BLaER1 (cell line): ENCODE data around the gene COMTD1.

Experiments
- H3K27ac ChIP-seq: shearing (Covaris generic); formaldehyde crosslinking; 2 replicates; pipeline ENCODE4 v1.8.1; 2022
- H3K27me3 ChIP-seq: shearing (Covaris generic); formaldehyde crosslinking; 2 replicates; pipeline ENCODE4 v1.8.1; 2022
- H3K36me3 ChIP-seq: shearing (Covaris generic); formaldehyde crosslinking; 2 replicates; pipeline ENCODE4 v1.8.1; 2022
- H3K4me1 ChIP-seq: shearing (Covaris generic); formaldehyde crosslinking; 2 replicates; pipeline ENCODE4 v1.8.1; 2022
- H3K4me2 ChIP-seq: shearing (Covaris generic); formaldehyde crosslinking; 2 replicates; pipeline ENCODE4 v1.8.1; 2022
- H3K4me3 ChIP-seq: shearing (Covaris generic); formaldehyde crosslinking; 2 replicates; pipeline ENCODE4 v1.8.1; 2022
- H3K9ac ChIP-seq: shearing (Covaris generic); formaldehyde crosslinking; 2 replicates; pipeline ENCODE4 v1.8.1; 2022
- H3K9me3 ChIP-seq: shearing (Covaris generic); formaldehyde crosslinking; 2 replicates; pipeline ENCODE4 v1.8.1; 2022
- H4K20me1 ChIP-seq: shearing (Covaris generic); formaldehyde crosslinking; 2 replicates; pipeline ENCODE4 v1.8.1; 2022
- Cebpa-rat ChIP-seq: shearing (Covaris generic); IDR thresholded peaks from 2 replicates; pipeline ENCODE4 v1.8.1; 2022

Gene COMTD1

DNA sequence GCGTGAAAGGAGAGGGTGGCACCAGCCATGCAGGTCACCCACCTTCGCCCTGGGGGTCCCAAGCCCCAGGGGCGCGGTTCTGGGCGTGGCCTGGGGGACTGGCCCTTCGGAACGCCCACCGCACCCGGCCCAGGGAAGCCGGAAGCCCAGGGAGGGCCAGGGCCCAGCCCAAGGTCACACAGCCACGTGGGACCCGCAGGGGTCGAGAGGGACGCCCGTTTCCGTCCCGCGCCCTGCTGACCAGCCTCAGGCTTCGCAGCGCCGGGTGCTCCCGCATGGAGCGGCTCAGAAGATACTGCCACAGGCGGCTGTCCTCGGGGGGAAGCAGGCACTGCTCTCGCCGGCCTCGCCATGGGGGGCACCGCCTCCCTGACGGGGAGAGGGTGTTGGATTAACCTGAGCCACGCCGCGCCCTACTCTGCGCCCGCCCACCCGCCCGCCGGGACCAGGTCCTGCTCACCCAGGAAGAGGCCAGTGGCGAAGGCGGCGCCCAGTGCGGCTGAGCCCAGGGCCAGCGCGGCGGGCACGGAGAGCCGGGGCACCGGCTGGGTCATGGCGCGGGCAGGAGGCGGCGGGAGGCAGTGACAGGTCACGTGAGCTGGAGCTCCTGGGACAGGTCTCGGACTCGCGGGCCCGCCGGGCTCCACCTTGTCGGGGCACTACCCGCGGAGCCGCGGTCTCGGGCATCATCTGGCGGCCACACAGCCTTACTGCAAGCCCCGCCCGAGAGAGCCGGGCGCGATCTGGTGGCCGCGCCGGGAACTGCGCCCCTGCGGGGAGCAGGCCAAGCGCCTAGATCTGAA lies at the start of gene COMTD1:
COMTD1 (minus strand) TSS at position 583 of the 803 bp plus-strand sequence; CDS start at position 554, 29 bp downstream.
- Histone ChIP-seq H3K9me3 (no peaks in the 10 kb centered on the region), H3K4me1 (peaks cover 31% of the 10 kb centered on the region), H4K20me1 (peaks cover 31% of the 10 kb centered on the region), H3K27me3 (no peaks in the 10 kb centered on the region), H3K9ac (peak within 1 kb of the TSS; percentile 82), H3K4me2 (peak within 1 kb of the TSS; percentile 100), H3K36me3 (peaks cover 29% of the 10 kb centered on the region), H3K27ac (peak within 1 kb of the TSS; percentile 76), H3K4me3 (peak within 1 kb of the TSS; percentile 82)
- TF ChIP-seq Cebpa-rat = no peak

DNA sequence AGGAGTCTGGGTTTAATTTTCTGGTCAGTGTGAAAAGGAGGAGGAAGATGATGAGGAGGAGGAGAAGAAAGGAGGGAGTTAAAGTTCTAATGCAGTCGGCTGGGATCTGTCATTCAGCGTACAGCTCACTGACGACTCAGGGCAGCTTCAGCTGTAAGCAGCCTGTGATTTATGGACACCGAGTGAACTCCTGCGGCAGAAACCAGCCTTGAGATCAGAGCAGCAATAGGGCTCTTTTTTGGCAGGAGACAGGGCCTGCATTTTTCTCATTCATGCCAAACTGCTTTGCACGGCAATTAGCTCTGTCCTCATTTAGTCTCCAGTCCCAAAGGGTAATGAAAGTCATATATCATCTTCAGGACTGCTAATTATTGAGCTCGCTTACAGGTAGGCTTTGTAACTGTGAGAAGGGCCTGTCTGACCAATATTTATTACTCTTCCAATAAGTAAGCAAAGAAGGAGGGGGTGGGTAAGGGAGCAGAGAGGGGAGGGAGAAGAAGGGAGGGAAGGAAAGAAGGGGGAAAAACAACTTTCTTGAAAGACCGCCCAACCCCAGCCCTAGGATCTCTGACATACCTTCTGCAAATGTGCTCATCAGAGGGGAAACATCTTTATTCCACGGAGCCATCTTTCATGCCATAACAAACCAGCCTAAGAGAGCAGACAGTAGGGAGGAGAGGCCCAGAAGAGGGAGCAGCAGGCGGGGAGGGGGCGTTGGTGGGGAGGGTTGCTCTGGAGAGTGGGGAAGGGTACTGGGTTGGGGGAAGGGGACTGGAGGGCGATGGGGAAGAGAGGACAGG lies 48.1 kb upstream of the COMTD1 start:
- no peak overlapping the region for H3K4me3 ChIP-seq
- no peak overlapping the region for H3K9ac ChIP-seq
- no peaks in the 10 kb centered on the region for H3K27me3 ChIP-seq

DNA sequence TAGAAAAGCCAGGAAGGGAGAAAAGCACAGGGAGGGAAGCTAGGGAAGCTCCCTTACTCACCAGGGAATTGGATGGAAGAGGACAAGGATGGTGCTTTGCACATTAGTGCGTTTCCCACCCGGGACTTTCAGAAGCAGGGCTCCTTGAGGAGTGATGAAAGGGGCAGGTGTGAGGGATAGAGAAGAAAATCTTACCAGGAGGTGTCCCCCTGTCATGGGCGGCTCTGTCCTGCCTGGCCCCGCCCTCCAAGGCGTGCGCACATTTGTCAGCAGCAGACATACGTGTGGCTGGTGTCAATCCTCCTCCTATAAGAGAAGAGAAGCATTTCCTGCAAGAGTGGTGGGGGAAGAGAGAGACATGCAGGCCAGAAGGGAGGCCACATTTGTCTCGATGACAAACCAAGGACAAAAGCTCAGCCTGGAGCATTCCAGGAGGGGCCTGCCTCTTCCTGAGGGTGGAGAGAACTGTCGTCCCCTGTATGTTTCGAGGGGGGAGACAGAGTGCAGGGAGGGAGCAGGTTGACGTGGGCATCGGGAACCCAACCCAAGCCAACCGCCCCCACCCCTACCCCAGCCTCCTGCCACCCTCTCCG lies 47.4 kb upstream of the COMTD1 start:
- peaks cover 15% of the 10 kb centered on the region for H3K4me1 ChIP-seq
- TF ChIP-seq Cebpa-rat = no peak
- no peaks in the 10 kb centered on the region for H3K27me3 ChIP-seq
- H3K36me3 ChIP-seq = no peaks in the 10 kb centered on the region
- H3K4me2 ChIP-seq = no peak overlapping the region
- no peaks in the 10 kb centered on the region for H3K9me3 ChIP-seq
- H3K4me3 ChIP-seq = no peak overlapping the region
- H3K9ac ChIP-seq = no peak overlapping the region
- H3K27ac ChIP-seq = no peak overlapping the region
- H4K20me1 ChIP-seq = no peaks in the 10 kb centered on the region

More for the DNA sequence above, 48.1 kb upstream of the COMTD1 start:
- no peak overlapping the region for H3K27ac ChIP-seq
- no peaks in the 10 kb centered on the region for H4K20me1 ChIP-seq
- no peaks in the 10 kb centered on the region for H3K36me3 ChIP-seq
- no peaks in the 10 kb centered on the region for H3K9me3 ChIP-seq
- H3K4me1 ChIP-seq = peaks cover 15% of the 10 kb centered on the region
- no peak overlapping the region for H3K4me2 ChIP-seq
- no peak for TF ChIP-seq Cebpa-rat

DNA sequence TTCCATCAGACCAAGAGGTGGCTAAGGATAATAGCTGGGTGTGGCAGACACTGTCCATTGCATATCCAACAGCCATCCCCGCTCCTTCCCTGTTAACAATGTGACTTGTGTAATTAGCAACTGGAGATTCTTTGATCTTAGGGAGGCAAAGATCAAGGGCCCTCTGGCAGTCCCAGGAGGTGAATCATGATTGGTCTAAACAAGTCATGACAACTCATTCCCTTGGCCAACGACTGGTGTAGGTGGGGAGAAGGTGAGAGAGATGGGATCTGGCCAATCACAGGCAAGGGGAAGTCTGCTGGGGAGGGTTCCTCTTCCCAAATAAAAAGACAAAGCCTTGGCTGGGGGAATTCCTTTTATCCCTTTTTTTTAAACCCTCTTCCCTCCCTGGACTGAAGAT lies 46.2 kb upstream of the COMTD1 start:
- no peaks in the 10 kb centered on the region for H3K27me3 ChIP-seq
- H3K27ac ChIP-seq = no peak overlapping the region
- H3K4me2 ChIP-seq = no peak overlapping the region
- no peaks in the 10 kb centered on the region for H3K9me3 ChIP-seq
- no peak overlapping the region for H3K4me3 ChIP-seq
- H3K9ac ChIP-seq = no peak overlapping the region
- no peak for TF ChIP-seq Cebpa-rat
- H3K4me1 ChIP-seq = peaks cover 15% of the 10 kb centered on the region
- no peaks in the 10 kb centered on the region for H4K20me1 ChIP-seq
- no peaks in the 10 kb centered on the region for H3K36me3 ChIP-seq

DNA sequence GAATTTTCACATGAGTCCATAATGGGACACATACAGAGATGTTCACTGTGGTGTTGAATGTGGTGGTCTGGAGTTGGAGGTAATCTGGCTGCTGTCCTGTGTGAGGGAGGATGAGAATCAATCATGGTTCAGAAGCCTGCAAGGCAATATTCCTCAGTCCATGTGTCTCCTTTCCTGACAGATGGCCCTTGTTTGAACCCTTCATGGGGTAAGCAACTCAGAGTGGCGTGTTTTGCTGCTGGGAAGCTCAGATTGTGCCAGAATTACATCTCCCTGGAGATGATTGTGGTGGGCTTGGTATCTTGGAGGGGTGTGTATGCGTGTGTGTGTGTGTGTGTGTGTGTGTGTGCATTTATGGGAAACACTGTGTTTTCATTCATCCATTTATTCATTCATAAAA lies 44.5 kb upstream of the COMTD1 start:
- Histone ChIP-seq H3K9ac (no peak overlapping the region), H4K20me1 (no peaks in the 10 kb centered on the region), H3K27ac (no peak overlapping the region), H3K27me3 (no peaks in the 10 kb centered on the region), H3K36me3 (no peaks in the 10 kb centered on the region), H3K9me3 (no peaks in the 10 kb centered on the region), H3K4me3 (no peak overlapping the region), H3K4me2 (no peak overlapping the region), H3K4me1 (peaks cover 15% of the 10 kb centered on the region)
- TF ChIP-seq Cebpa-rat = no peak

DNA sequence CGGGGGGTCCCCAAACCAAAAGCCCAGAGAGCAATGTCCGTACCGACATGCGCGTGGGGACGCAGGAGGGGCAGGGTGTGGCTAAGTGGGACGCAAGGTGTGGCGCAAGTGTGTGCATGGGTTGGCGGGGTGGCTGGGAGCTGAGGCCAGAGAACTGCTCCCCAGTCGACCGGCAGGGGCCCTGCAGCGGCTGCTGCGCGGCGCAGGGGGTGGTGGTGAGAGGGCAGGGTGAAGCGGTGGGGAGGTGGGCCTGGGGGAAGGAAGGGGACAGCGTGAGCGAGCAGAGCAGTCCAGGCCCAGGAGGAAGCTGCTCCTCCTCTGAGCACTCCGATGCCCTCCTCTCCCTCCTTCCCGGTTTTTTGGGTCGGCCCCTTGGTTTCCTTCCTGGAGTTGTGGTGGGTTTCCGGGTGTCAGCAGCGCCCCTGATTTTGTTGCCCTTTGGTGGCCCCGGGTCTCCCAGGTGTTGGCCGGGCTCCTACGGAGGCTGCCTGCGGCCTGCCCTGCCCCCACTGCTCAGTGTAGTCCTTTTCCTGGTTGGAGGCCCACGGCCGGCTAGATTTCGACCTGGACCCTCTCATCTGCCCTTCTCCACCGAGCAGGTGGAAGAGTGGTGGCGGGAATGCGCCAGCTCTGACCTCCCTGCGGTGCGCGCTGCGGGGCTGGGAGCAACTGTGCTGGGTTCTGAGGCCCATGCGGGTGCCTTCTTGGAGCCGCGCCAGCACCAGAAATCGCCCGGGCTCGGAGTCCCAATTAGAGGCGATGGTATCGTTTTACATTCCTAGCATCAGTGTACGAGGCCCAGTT lies 40.5 kb upstream of the COMTD1 start:
- no peak for TF ChIP-seq Cebpa-rat
- Histone ChIP-seq H3K9ac (no peak overlapping the region), H3K27me3 (no peaks in the 10 kb centered on the region), H3K4me3 (no peak overlapping the region), H3K36me3 (no peaks in the 10 kb centered on the region), H3K4me1 (peaks cover 11% of the 10 kb centered on the region), H3K9me3 (no peaks in the 10 kb centered on the region), H3K27ac (no peak overlapping the region), H4K20me1 (no peaks in the 10 kb centered on the region), H3K4me2 (no peak overlapping the region)

DNA sequence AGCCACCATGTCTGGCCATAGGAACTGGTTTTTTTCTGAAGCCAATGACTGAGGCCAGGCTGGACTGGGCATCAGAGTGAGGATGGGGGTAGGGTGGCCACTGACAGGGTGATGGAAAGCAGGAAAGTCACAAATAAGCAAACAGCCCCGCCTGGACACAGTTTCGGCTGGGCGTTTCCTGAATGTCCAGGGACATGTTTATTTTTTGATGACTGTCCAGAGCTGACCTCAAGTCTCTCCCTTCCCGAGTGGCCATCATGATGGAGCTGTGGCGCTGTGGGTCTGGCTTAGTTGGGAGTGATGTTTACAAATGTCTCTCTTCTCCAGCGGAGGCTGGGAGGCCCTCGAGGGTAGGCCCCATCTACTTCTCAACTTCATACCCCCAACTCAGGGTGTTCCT lies 37.1 kb upstream of the COMTD1 start:
- no peaks in the 10 kb centered on the region for H3K36me3 ChIP-seq
- H3K4me3 ChIP-seq = no peak overlapping the region
- no peak overlapping the region for H3K4me2 ChIP-seq
- H3K27ac ChIP-seq = no peak overlapping the region
- H4K20me1 ChIP-seq = no peaks in the 10 kb centered on the region
- no peak for TF ChIP-seq Cebpa-rat
- no peaks in the 10 kb centered on the region for H3K27me3 ChIP-seq
- no peaks in the 10 kb centered on the region for H3K9me3 ChIP-seq
- H3K9ac ChIP-seq = no peak overlapping the region
- H3K4me1 ChIP-seq = no peaks in the 10 kb centered on the region

DNA sequence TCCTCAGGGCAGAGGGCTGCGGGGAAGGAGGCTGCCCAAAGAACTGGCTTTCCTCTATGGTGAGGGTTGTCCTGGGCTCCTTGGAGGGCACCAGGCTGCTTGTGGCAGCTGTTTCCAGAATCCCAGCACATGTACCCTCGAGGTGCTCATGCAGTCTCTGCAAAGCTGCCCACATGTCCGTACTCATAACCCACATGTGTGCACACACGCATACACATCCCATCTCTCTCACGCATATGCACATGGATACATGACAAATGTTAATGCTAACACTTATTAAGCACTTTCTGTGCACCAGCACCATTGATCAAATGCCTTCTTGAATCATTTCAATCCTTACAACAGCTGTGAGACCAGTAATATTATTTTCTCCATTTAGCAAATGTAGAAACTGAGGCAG lies 36.3 kb upstream of the COMTD1 start:
- Histone ChIP-seq H3K36me3 (no peaks in the 10 kb centered on the region), H3K4me3 (no peak overlapping the region), H3K4me2 (no peak overlapping the region), H3K4me1 (no peaks in the 10 kb centered on the region), H3K9ac (no peak overlapping the region), H3K27me3 (no peaks in the 10 kb centered on the region), H3K9me3 (no peaks in the 10 kb centered on the region), H4K20me1 (no peaks in the 10 kb centered on the region), H3K27ac (no peak overlapping the region)
- no peak for TF ChIP-seq Cebpa-rat

DNA sequence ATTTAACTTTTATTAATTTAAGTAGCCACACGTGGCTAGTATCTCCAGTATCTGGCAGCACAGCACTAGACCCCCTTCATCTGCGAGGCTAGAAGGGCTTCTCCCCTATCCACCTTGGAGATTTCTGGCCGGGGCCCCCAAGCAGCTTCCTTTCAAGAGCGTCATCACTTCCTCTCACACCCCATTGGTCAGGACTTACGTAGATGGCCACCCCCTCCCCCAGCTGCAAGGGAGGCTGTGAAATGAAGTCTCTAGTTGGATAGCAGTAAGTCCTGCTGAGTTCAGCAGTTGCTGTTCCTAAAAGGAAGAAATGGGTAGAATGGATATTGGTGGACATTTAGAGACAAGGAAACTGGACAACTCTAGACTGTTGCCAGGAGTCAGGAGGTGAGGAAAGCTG lies 33.8 kb upstream of the COMTD1 start:
- no peaks in the 10 kb centered on the region for H3K27me3 ChIP-seq
- no peak overlapping the region for H3K9ac ChIP-seq
- TF ChIP-seq Cebpa-rat = no peak
- H3K27ac ChIP-seq = no peak overlapping the region
- H3K4me2 ChIP-seq = no peak overlapping the region
- no peaks in the 10 kb centered on the region for H3K4me1 ChIP-seq
- H3K36me3 ChIP-seq = no peaks in the 10 kb centered on the region
- H4K20me1 ChIP-seq = no peaks in the 10 kb centered on the region
- H3K4me3 ChIP-seq = no peak overlapping the region
- no peaks in the 10 kb centered on the region for H3K9me3 ChIP-seq
